Adrenal gland (tissue), 12 donors: ENCODE results near the gene COL8A2. TPM values are rescaled to one million over a fixed set of nuclear protein-coding genes. Genes with fewer than 3 reads are reported as not detected.

Source experiments
- DNase-seq, 7 donors: peaks; one replicate each; pipeline ENCODE4 v3.0.0-alpha.2; 2019 to 2020
- H3K27ac ChIP-seq, 5 donors: fragments of 200-600 bp; sonication (generic) in 4 of 5; 1 replicate in 3 of 5; 2 replicates in 2 of 5; pipeline versions ENCODE4 v1.5.1 to v1.8.0; 2016 to 2020; ENCODE audit warnings: mild to moderate bottlenecking in 1 of 5
- H3K27me3 ChIP-seq: fragments of 200-600 bp; 2 replicates; pipeline ENCODE4 v1.8.0; 2021
- H3K36me3 ChIP-seq, 2 donors: fragments of 200-600 bp; replicated peaks in 1 of 2; 1 replicate in 1 of 2; 2 replicates in 1 of 2; pipeline versions ENCODE4 v1.5.1 to v1.8.0; 2018 to 2022
- H3K4me1 ChIP-seq, 2 donors: fragments of 200-600 bp; replicated peaks in 1 of 2; 1 replicate in 1 of 2; 2 replicates in 1 of 2; pipeline versions ENCODE4 v1.5.1 to v1.8.0; 2018 to 2021
- H3K4me3 ChIP-seq, 4 donors: fragments of 200-600 bp; sonication (generic) in 3 of 4; one replicate each; pipeline ENCODE4 v1.5.1; 2016 to 2018
- H3K9me3 ChIP-seq, 3 donors: fragments of 200-600 bp; sonication (generic) in 1 of 3; replicated peaks in 1 of 3; 1 replicate in 2 of 3; 2 replicates in 1 of 3; pipeline versions ENCODE4 v1.5.1 to v1.8.0; 2016 to 2021
- CTCF ChIP-seq, 6 experiments: fragments of 450-650 bp in 4 of 6; fragments of 200-600 bp in 2 of 6; sonication (generic) in 1 of 6; IDR thresholded peaks; 1 replicate in 5 of 6; 2 replicates in 1 of 6; pipeline versions ENCODE4 v1.5.1 to v1.8.0; 2016 to 2021; ENCODE audit warnings: antibody characterized with exemption in 6 of 6, mild to moderate bottlenecking in 2 of 6, moderate library complexity in 1 of 6
- POLR2A ChIP-seq, 2 donors: fragments of 450-650 bp; IDR thresholded peaks; one replicate each; pipeline ENCODE4 v1.6.1; 2017; ENCODE audit warnings: antibody characterized with exemption in 2 of 2, mild to moderate bottlenecking in 2 of 2, moderate library complexity in 1 of 2
- WGBS, 4 donors: extraction: QIAGEN DNeasy Blood & Tissue Kit in 2 of 4; methylation state at CpG; one replicate each; pipeline versions ENCODE4 v1.1.5 to v1.1.7; 2013 to 2017; 5-methylcytosine and 5-hydroxymethylcytosine counted together
- intact Hi-C, 2 donors: fragments of 100-400 bp; cut with DNase I; formaldehyde crosslinking; loops; one replicate each; pipeline versions ENCODE4 v1.14.1 to v1.15.0; 2022 to 2023
- polyA plus RNA-seq, 3 donors: library from polyadenylated mRNA; stranded (reverse); fragments of 200-250 nt in 2 of 3; fragments of 350-450 nt in 1 of 3; fragmentation: Illumina TruSeq in 1 of 3; extraction: RNeasy Lipid Tissue Mini Kit (QIAGEN cat#74804) in 1 of 3; gene quantifications; one replicate each; pipeline ENCODE4 v1.2.3, GENCODE V29; 2013 to 2014
- total RNA-seq, 9 donors: library from RNA; depleted of rRNA in 4 of 9; stranded (reverse); fragments of >200 nt in 4 of 9; fragments of 120-200 nt in 1 of 9; fragmentation: NEBNext Ultra II Directional in 1 of 9; extraction: Animal tissue kit (Norgen Biotek cat#: 25700) in 1 of 9; gene quantifications; one replicate each; pipeline versions ENCODE4 v1.1.0 to v1.2.4, GENCODE V29; 2013 to 2023
- donor health status: healthy with polysubstance abuse.
- donor health status: Bipolar disorder and iron deficiency.
- donor health status: DM: yes; HTN: yes; CAD: no.
- donor health status: DM: no; HTN: no; CAD: no.
- donor health status: DM: no; HTN: no; CAD: no.
- donor health status: DM: yes; HTN: yes; CAD: no.

Gene COL8A2
- total and polyA plus RNA-seq, 12 donors, result 0.66 to 6.6 (median 1.9) TPM

- intact Hi-C loops, result no loop called here
Measured at GRCh38 chr1:36108314-36108713, 16.7 kb downstream of the COL8A2 start.

GRCh38 chr1:36107394-36107793 is 17.6 kb downstream of the COL8A2 start:
- no peak for DNase-seq
- Histone ChIP-seq H3K4me1 (no peaks in the 10 kb centered on the region), H3K27me3 (no peaks in the 10 kb centered on the region), H3K9me3 (no peaks in the 10 kb centered on the region), H3K4me3 (no peak overlapping the region), H3K36me3 (no peaks in the 10 kb centered on the region), H3K27ac (no peak overlapping the region)
- no peak for TF ChIP-seq CTCF (IDR thresholded peaks at IDR 0.05)
- TF ChIP-seq POLR2A (IDR thresholded peaks at IDR 0.05), result no peak
- intact Hi-C loops, result no loop called here
- 85 to 88% (median 86%) methylated on average over 7 to 9 of the region's 9 CpGs for WGBS, 4 donors

More at GRCh38 chr1:36108314-36108713, 16.7 kb downstream of the COL8A2 start:
- TF ChIP-seq CTCF (IDR thresholded peaks at IDR 0.05) (no peak), POLR2A (IDR thresholded peaks at IDR 0.05) (no peak)
- Histone ChIP-seq H3K36me3 (no peaks in the 10 kb centered on the region), H3K27ac (no peak overlapping the region), H3K9me3 (no peaks in the 10 kb centered on the region), H3K4me1 (no peaks in the 10 kb centered on the region), H3K27me3 (no peaks in the 10 kb centered on the region), H3K4me3 (no peak overlapping the region)
- WGBS, 4 donors, result 80 to 88% (median 86%) methylated on average over 14 of the region's 14 CpGs
- DNase-seq, result no peak

GRCh38 chr1:36106269-36106668 is 18.8 kb downstream of the COL8A2 start:
- intact Hi-C loops, result no loop called here
- no peak for DNase-seq
- H3K27ac ChIP-seq, result no peak overlapping the region
- H3K27me3 ChIP-seq, result no peaks in the 10 kb centered on the region
- H3K4me3 ChIP-seq, result no peak overlapping the region
- TF ChIP-seq POLR2A (IDR thresholded peaks at IDR 0.05), result no peak
- no peak for TF ChIP-seq CTCF (IDR thresholded peaks at IDR 0.05)
- WGBS, 4 donors, result 45 to 59% (median 53%) methylated on average over 5 of the region's 5 CpGs
- H3K9me3 ChIP-seq, result no peaks in the 10 kb centered on the region
- no peaks in the 10 kb centered on the region for H3K36me3 ChIP-seq
- no peaks in the 10 kb centered on the region for H3K4me1 ChIP-seq

GRCh38 chr1:36101546-36101945 is 23.5 kb downstream of the COL8A2 start:
- H3K27ac ChIP-seq, result no peak overlapping the region
- intact Hi-C loops, result no loop called here
- H3K4me3 ChIP-seq, result no peak overlapping the region
- peaks cover 0 to under 1% of the 10 kb centered on the region in 2 donors for H3K36me3 ChIP-seq
- H3K9me3 ChIP-seq, result no peaks in the 10 kb centered on the region
- H3K4me1 ChIP-seq, result peaks cover 0 to 23% of the 10 kb centered on the region in 2 donors
- DNase-seq, result no peak
- TF ChIP-seq CTCF (IDR thresholded peaks at IDR 0.05), result no peak
- no peak for TF ChIP-seq POLR2A (IDR thresholded peaks at IDR 0.05)
- H3K27me3 ChIP-seq, result no peaks in the 10 kb centered on the region
- 92 to 97% (median 97%) methylated on average over 5 of the region's 5 CpGs for WGBS, 4 donors
